Measurements from ENCODE around the gene KCNJ15.
A peak's percentile ranks its signal among the peaks of the same experiment; 100 is the strongest.

KCNJ15 gene

DNA sequence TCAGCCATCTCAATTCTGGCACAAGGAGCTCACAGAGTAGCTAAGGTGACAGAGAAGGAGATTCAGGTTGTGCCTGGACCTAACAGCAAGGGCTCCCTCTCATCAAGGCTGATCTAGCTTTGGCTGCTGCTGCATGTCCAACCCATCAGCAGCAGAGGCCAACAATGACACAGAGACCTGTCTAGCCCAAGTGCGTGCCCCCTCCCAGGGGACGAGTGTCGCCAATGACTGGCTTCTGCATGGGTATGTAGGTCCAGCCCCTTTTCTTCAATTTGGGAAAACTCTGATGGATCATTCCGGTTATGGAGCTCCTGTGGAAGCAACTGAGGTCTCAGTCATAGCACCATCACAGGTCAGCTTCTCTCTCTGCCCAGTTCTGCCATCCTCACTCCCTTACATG lies 83.3 kb downstream of the KCNJ15 start:
- no peak overlapping the region for H3K9ac ChIP-seq (ENCODE audit: low read depth, low read length)
- no peak overlapping the region for H3K27ac ChIP-seq (ENCODE audit: low read length)
- no peaks in the 10 kb centered on the region for H3K36me3 ChIP-seq (ENCODE audit: insufficient read depth, low read depth, low read length)
- H3K4me1 ChIP-seq (ENCODE audit: insufficient read depth, low read length) = no peaks in the 10 kb centered on the region
- no peaks in the 10 kb centered on the region for H3K9me3 ChIP-seq (ENCODE audit: insufficient read depth, low read depth, low read length)
- no peaks in the 10 kb centered on the region for H3K27me3 ChIP-seq (ENCODE audit: insufficient read depth, low read length)
- H3K4me3 ChIP-seq (ENCODE audit: low read length) = no peak overlapping the region

DNA sequence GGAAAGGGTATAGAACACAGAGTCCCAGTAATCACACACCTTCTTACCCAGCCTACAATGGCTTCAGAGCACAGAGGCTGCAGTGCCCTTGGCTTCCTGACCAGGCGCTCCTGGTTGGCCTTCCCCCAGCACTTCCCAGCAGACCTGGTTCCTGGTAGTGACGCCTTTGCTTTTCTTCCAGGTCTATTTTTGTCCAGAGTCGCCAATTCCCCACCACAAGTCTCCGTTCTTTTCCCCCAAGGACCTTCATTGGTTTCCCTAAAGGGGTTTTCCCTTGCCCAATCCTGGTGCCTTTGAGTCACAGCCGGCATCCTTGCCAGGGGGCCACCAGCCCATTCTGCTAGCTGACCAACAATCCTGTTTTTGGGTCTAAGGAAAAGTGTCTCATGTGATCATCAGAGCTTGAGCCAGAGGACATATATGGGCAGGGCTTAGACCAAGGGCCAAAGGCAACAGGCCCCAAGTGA lies 84.8 kb downstream of the KCNJ15 start:
- Histone ChIP-seq H3K27me3 (ENCODE audit: insufficient read depth, low read length) (no peaks in the 10 kb centered on the region), H3K9me3 (ENCODE audit: insufficient read depth, low read depth, low read length) (no peaks in the 10 kb centered on the region), H3K4me1 (ENCODE audit: insufficient read depth, low read length) (no peaks in the 10 kb centered on the region), H3K36me3 (ENCODE audit: insufficient read depth, low read depth, low read length) (no peaks in the 10 kb centered on the region), H3K9ac (ENCODE audit: low read depth, low read length) (no peak overlapping the region), H3K27ac (ENCODE audit: low read length) (no peak overlapping the region), H3K4me3 (ENCODE audit: low read length) (no peak overlapping the region)

DNA sequence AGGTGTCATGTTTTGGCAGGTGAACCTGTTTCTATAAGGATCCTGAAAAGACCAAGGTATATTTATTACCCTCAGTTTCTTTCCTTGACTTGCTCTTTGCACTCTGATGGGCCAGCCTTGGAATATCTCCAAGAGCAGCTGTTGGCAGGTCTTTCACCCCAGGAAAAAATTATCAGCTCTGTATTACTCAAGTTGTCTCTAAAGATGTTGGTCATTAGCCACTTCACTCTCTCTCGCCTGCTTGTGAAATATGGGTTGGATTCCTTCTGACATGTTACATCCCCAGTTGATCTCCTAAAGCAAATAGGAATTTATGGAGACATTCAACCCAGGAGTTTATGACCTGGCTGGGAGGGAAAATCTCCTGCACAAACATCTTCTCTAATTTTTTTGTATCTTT lies 85.9 kb downstream of the KCNJ15 start:
- no peak overlapping the region for H3K4me3 ChIP-seq (ENCODE audit: low read length)
- H3K27me3 ChIP-seq (ENCODE audit: insufficient read depth, low read length) = no peaks in the 10 kb centered on the region
- no peak overlapping the region for H3K27ac ChIP-seq (ENCODE audit: low read length)
- no peaks in the 10 kb centered on the region for H3K4me1 ChIP-seq (ENCODE audit: insufficient read depth, low read length)
- no peaks in the 10 kb centered on the region for H3K36me3 ChIP-seq (ENCODE audit: insufficient read depth, low read depth, low read length)
- H3K9me3 ChIP-seq (ENCODE audit: insufficient read depth, low read depth, low read length) = no peaks in the 10 kb centered on the region
- H3K9ac ChIP-seq (ENCODE audit: low read depth, low read length) = no peak overlapping the region

DNA sequence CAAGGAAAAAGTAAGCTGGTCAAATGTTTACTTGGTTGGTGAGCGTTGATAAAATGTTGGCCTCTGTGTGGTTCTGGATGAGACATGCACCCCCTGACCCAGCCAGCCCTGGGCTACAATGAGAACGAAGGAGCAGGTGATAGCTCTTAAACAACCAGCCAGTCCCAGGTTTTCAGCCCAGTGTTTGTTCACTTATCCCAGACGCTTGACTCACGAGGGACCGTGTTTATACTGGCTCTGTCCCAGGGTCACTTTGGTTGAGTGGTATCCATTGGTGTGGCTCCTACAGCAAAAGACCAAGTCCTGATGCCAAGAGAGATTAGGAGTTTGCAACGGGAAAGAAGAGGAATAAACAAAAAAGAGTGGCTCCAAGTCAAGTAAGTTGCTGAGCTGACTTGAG lies 86.9 kb downstream of the KCNJ15 start:
- Histone ChIP-seq H3K9me3 (ENCODE audit: insufficient read depth, low read depth, low read length) (no peaks in the 10 kb centered on the region), H3K9ac (ENCODE audit: low read depth, low read length) (no peak overlapping the region), H3K27me3 (ENCODE audit: insufficient read depth, low read length) (no peaks in the 10 kb centered on the region; the same call in 1 of the 2 replicates), H3K4me3 (ENCODE audit: low read length) (no peak overlapping the region), H3K27ac (ENCODE audit: low read length) (no peak overlapping the region), H3K36me3 (ENCODE audit: insufficient read depth, low read depth, low read length) (no peaks in the 10 kb centered on the region), H3K4me1 (ENCODE audit: insufficient read depth, low read length) (no peaks in the 10 kb centered on the region)

DNA sequence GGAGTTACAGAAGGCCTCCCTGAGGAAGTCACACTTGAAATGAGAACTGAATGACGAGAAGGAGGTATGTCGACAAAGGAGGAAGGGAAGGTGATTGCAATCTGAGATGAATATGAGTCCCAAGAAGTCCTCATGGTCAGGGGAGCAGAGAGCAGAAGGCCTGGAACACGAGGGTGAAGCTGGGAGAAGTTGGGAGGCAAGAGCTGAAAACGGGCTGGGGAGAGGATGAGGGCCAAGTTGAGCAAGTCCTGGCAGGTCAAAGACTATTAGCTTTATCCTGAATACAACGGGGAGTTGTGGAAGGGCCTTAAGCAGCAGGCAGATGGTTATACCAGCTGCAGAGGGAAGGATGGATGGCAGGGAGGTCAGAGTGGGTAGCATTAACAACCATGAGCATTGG lies 89.5 kb downstream of the KCNJ15 start:
- Histone ChIP-seq H3K27ac (ENCODE audit: low read length) (no peak overlapping the region), H3K9ac (ENCODE audit: low read depth, low read length) (no peak overlapping the region), H3K4me3 (ENCODE audit: low read length) (no peak overlapping the region), H3K9me3 (ENCODE audit: insufficient read depth, low read depth, low read length) (no peaks in the 10 kb centered on the region), H3K27me3 (ENCODE audit: insufficient read depth, low read length) (peaks cover 11% of the 10 kb centered on the region), H3K36me3 (ENCODE audit: insufficient read depth, low read depth, low read length) (no peaks in the 10 kb centered on the region), H3K4me1 (ENCODE audit: insufficient read depth, low read length) (peaks cover 4% of the 10 kb centered on the region; the same call in 1 of the 2 replicates)

DNA sequence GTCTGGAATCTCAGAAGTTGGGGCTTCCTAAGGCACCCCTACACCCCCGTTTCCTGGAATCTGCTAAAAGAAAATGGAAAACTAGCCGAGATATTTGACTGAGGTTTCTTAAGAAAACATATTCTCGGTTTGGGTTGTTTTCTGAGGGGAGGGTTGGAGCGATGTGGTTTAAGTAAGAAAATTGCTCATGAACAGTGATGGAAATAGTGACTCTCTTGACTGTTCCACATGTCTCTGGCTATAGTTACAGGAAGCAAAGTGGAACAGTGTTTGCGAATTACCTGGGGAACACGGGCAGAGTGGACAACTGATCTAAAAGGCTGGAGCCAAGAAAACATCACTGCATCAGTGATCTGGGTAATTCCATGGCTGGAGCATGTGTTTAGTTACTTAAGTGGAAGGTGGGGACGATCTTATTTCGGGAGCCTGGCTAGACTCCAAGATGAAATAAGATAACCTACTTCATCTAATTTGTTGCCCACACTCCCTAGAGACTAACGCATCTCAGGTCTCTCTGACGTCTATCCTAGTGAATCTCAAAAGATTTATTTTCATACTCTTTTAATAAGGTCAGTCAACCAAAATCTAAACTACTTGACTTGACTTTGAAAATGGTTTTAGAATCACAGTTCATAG lies 92.4 kb downstream of the KCNJ15 start:
- no peak overlapping the region for H3K9ac ChIP-seq (ENCODE audit: low read depth, low read length)
- no peaks in the 10 kb centered on the region for H3K9me3 ChIP-seq (ENCODE audit: insufficient read depth, low read depth, low read length)
- peaks cover 20% of the 10 kb centered on the region for H3K27me3 ChIP-seq (ENCODE audit: insufficient read depth, low read length)
- H3K36me3 ChIP-seq (ENCODE audit: insufficient read depth, low read depth, low read length) = no peaks in the 10 kb centered on the region
- H3K4me1 ChIP-seq (ENCODE audit: insufficient read depth, low read length) = peaks cover 16% of the 10 kb centered on the region; the same call in 1 of the 2 replicates
- no peak overlapping the region for H3K4me3 ChIP-seq (ENCODE audit: low read length)
- H3K27ac ChIP-seq (ENCODE audit: low read length) = no peak overlapping the region

DNA sequence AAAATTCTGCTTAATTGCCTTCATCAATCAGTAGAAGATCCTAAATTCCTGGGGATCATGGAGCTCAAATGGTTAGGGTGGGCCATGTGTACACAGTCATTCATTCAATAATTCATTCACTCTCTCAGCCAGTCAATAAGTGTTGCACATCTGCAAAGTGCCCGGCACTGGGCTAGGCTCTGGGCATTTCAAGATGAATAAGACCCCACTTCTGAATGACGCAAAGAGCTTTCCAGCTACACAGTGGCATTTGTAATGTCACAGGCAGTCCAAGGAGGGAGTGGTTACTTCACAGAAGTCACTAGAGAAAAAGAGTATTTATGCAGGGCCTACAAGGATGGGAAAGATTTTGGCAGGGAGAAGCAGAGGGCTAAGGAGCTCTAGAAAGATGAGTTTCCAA lies 93.2 kb downstream of the KCNJ15 start:
- H3K27ac ChIP-seq (ENCODE audit: low read length) = no peak overlapping the region

DNA sequence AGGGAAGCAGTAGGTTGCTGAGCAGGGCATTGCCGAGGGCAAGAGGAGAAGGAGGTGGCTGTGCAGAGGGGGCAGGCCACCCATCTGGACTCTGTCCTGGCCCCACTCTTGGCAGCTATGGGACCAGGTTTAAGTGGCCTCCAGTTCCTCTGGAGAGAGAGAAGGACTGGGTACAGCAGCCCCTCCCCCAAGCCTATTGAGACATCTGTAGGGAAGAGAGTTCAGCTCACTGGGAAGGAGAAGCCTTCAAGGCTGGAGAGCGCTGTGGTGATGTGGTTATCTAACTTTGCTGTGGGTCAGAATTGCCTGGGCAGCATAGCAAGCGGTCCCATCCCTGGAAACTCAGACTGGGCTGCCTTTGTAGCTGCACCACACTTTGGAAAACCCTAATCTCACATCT lies 93.9 kb downstream of the KCNJ15 start:
- Histone ChIP-seq H3K27ac (ENCODE audit: low read length) (no peak overlapping the region), H3K4me3 (ENCODE audit: low read length) (no peak overlapping the region), H3K9ac (ENCODE audit: low read depth, low read length) (no peak overlapping the region), H3K9me3 (ENCODE audit: insufficient read depth, low read depth, low read length) (no peaks in the 10 kb centered on the region), H3K36me3 (ENCODE audit: insufficient read depth, low read depth, low read length) (no peaks in the 10 kb centered on the region), H3K4me1 (ENCODE audit: insufficient read depth, low read length) (peaks cover 16% of the 10 kb centered on the region; the same call in 1 of the 2 replicates), H3K27me3 (ENCODE audit: insufficient read depth, low read length) (peaks cover 27% of the 10 kb centered on the region)

More for the DNA sequence above, 93.2 kb downstream of the KCNJ15 start:
- Histone ChIP-seq H3K9me3 (ENCODE audit: insufficient read depth, low read depth, low read length) (no peaks in the 10 kb centered on the region), H3K4me3 (ENCODE audit: low read length) (no peak overlapping the region), H3K9ac (ENCODE audit: low read depth, low read length) (no peak overlapping the region), H3K36me3 (ENCODE audit: insufficient read depth, low read depth, low read length) (no peaks in the 10 kb centered on the region), H3K4me1 (ENCODE audit: insufficient read depth, low read length) (peaks cover 16% of the 10 kb centered on the region; the same call in 1 of the 2 replicates), H3K27me3 (ENCODE audit: insufficient read depth, low read length) (peaks cover 20% of the 10 kb centered on the region)

DNA sequence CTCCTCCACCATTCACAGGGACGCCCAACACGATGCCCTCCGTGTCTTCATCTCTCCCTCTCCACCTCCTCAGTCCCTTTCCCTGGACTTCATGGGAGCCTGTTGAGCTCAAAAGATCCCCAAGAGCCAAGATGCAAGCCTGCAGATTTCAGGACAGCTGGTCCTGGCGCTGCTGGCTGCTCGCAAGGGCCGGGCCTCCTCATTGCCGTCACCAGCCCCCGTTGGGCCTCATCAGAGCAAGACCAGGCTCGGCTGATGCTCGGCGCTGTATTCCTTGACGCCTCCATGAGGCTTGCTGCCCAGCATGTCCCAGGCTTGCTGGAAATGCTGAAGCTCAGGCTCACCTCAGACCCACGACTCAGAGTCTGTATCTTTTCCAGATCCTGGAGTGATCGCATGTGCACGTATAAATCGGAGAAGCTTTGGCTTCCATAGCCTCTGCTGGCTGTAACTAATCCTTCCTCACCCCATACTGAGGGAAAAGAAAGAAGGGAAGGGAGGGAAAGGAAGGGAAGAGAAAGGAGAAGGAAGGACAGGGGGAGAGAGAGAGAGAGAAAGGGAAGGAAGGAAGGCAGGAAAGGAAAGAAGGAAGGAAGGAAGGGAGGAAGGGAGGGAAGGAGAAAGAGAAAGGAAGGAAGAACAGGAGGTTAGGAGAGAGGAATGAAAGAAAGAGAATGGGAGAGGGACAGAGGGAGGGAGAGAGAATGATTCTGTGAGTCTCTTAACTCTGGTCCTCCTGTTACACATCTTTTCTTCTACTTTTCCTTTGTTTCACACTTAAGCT lies 94.6 kb downstream of the KCNJ15 start:
- no peak overlapping the region for H3K4me3 ChIP-seq (ENCODE audit: low read length)
- H3K4me1 ChIP-seq (ENCODE audit: insufficient read depth, low read length) = peaks cover 19% of the 10 kb centered on the region; the same call in 1 of the 2 replicates
- H3K9ac ChIP-seq (ENCODE audit: low read depth, low read length) = peak overlapping the region; percentile 12; the same call in 1 of the 2 replicates
- no peaks in the 10 kb centered on the region for H3K9me3 ChIP-seq (ENCODE audit: insufficient read depth, low read depth, low read length)
- peaks cover 28% of the 10 kb centered on the region for H3K27me3 ChIP-seq (ENCODE audit: insufficient read depth, low read length)
- no peak overlapping the region for H3K27ac ChIP-seq (ENCODE audit: low read length)
- H3K36me3 ChIP-seq (ENCODE audit: insufficient read depth, low read depth, low read length) = no peaks in the 10 kb centered on the region

DNA sequence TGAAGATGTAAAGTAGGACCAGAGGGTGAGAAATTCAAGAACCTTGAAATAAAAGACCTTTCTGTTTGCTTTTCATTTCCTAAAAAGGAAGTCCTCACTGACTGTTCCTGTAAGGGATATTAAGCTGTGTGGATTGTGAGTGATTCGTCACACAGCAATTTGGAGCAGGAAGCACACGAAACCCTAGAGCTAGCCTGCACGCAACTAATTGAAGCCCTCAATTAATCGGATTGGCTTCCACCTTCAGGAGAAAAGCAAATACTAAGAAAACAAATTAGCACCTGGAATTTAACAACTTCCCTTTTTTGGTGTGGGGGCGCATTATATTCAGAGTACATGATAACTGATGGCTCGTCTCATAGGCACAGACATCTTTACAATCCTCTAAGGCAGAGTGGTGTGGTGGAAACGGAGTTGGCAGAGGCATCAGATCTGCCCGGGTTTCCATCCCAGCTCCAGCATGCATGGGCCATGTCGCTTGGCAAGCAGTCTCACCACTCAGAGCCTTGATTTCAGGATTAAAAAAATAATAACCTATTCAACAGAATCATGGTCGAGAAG lies 95.2 kb downstream of the KCNJ15 start:
- Histone ChIP-seq H3K4me1 (ENCODE audit: insufficient read depth, low read length) (peaks cover 19% of the 10 kb centered on the region; the same call in 1 of the 2 replicates), H3K9ac (ENCODE audit: low read depth, low read length) (peak overlapping the region; percentile 37; the same call in 1 of the 2 replicates), H3K9me3 (ENCODE audit: insufficient read depth, low read depth, low read length) (no peaks in the 10 kb centered on the region), H3K27me3 (ENCODE audit: insufficient read depth, low read length) (peaks cover 28% of the 10 kb centered on the region), H3K4me3 (ENCODE audit: low read length) (no peak overlapping the region), H3K36me3 (ENCODE audit: insufficient read depth, low read depth, low read length) (no peaks in the 10 kb centered on the region), H3K27ac (ENCODE audit: low read length) (no peak overlapping the region)

DNA sequence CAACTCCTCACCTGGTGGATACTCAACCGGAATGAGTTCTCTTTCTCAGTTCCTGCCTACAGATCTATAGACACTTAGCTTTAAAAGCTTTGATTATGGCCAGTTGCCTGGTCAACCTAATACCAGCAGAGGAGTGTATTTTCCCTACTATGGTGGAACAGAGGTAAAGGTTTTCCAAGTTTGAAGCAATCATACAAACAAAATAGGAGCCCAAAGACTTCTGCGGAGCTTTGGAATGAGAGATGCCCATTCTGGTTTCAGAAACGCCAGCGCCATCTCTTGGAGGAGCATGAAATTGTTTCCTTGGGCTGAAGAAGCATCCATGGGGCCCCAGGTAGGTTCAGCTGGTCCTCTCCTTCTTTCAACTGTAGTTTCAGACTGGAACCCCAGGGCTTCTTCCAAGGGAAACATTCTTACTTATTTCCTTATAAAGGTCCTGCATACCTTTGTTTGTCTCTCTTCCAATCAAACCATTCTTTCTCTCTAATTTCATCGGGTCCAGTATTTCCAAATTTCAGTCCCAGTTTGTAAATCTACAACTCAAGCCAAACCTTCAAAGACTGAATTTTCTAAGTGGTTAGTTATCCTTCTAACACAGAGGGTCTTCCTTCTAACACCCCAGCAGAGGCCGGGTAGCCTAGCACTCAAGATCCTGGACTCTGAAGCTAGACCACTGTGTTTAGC lies 95.9 kb downstream of the KCNJ15 start:
- Histone ChIP-seq H3K27me3 (ENCODE audit: insufficient read depth, low read length) (peaks cover 28% of the 10 kb centered on the region), H3K36me3 (ENCODE audit: insufficient read depth, low read depth, low read length) (no peaks in the 10 kb centered on the region), H3K9ac (ENCODE audit: low read depth, low read length) (peak overlapping the region; percentile 37; the same call in 1 of the 2 replicates), H3K9me3 (ENCODE audit: insufficient read depth, low read depth, low read length) (no peaks in the 10 kb centered on the region), H3K4me3 (ENCODE audit: low read length) (no peak overlapping the region), H3K27ac (ENCODE audit: low read length) (no peak overlapping the region), H3K4me1 (ENCODE audit: insufficient read depth, low read length) (peaks cover 19% of the 10 kb centered on the region; the same call in 1 of the 2 replicates)

Data from iPS-20b (cell line).